CD4-positive, alpha-beta T cell treated with Interferon gamma for 1 hour (primary cell): ENCODE data around the gene COL23A1.

Experiments used
- DNase-seq: peaks from one replicate; pipeline ENCODE4 v3.0.0-alpha.2; 2020

The COL23A1 gene

GRCh38 chr5:178431782-178432165, 158.4 kb downstream of the COL23A1 start:
- DNase-seq, result no peak

GRCh38 chr5:178431063-178431781, 159.0 kb downstream of the COL23A1 start:
- no peak for DNase-seq

GRCh38 chr5:178430186-178431062, 159.8 kb downstream of the COL23A1 start:
- DNase-seq, result no peak

GRCh38 chr5:178429491-178430185, 160.6 kb downstream of the COL23A1 start:
- DNase-seq, result no peak

- no peak for DNase-seq
These were observed 161.1 kb downstream of the COL23A1 start for GRCh38 chr5:178429156-178429468.

- DNase-seq, result no peak
These were observed 161.6 kb downstream of the COL23A1 start for GRCh38 chr5:178428341-178429155.

- DNase-seq, result no peak
These were observed 162.5 kb downstream of the COL23A1 start for GRCh38 chr5:178427576-178428197.

- no peak for DNase-seq
These were observed 163.7 kb downstream of the COL23A1 start for GRCh38 chr5:178426326-178427130.

GRCh38 chr5:178425621-178426068, 164.5 kb downstream of the COL23A1 start:
- DNase-seq, result no peak

GRCh38 chr5:178424810-178425177, 165.4 kb downstream of the COL23A1 start:
- no peak for DNase-seq

- DNase-seq, result no peak
These were observed 166.0 kb downstream of the COL23A1 start for GRCh38 chr5:178423901-178424809.

GRCh38 chr5:178423431-178423830, 166.8 kb downstream of the COL23A1 start:
- no peak for DNase-seq

GRCh38 chr5:178422400-178422775, 167.8 kb downstream of the COL23A1 start:
- DNase-seq, result no peak

GRCh38 chr5:178421699-178422399, 168.3 kb downstream of the COL23A1 start:
- DNase-seq, result no peak

GRCh38 chr5:178421128-178421527, 169.1 kb downstream of the COL23A1 start:
- DNase-seq, result no peak

- no peak for DNase-seq
These were observed 169.8 kb downstream of the COL23A1 start for GRCh38 chr5:178420354-178420781.

- DNase-seq, result no peak
These were observed 170.5 kb downstream of the COL23A1 start for GRCh38 chr5:178419651-178420050.

GRCh38 chr5:178419196-178419595, 171.0 kb downstream of the COL23A1 start:
- DNase-seq, result no peak

GRCh38 chr5:178418471-178419010, 171.7 kb downstream of the COL23A1 start:
- DNase-seq, result no peak
